ENCODE data around the gene ZNF367.

- TF ChIP-seq CTCF (conservative IDR thresholded peaks at IDR 0.05 in 1 of 2, IDR thresholded peaks at IDR 0.05 in 1 of 2; ENCODE audit: low read depth in 1 of 2, low read length in 2 of 2) = no peak
- TF ChIP-seq EZH2 (IDR thresholded peaks at IDR 0.05; ENCODE audit: low read length, missing control alignments) = no peak
Observed at GRCh38 chr9:96435345-96435744, 17.2 kb upstream of the ZNF367 start.
